Endothelial cell of umbilical vein (primary cell): Measurements from ENCODE around the gene FYCO1. TPM values are rescaled to one million over a fixed set of nuclear protein-coding genes. Genes with fewer than 3 reads are reported as not detected.

ENCODE experiments used
- BruUV-seq: library from RNA; stranded (reverse); fragments of 400-500 nt; replicated peaks from 2 replicates; lab custom pipeline; 2021; lab: Mats Ljungman, UMichigan
- CTCF ChIA-PET: fragments of 300-600, 350-600 bp; sonication (Branson Sonifier 250); formaldehyde crosslinking; loops from one replicate; lab custom pipeline; 2021; ENCODE audit warnings: antibody characterized with exemption, inconsistent platforms; lab: Charles Lee
- POLR2A ChIA-PET: fragments of 300-600, 350-600 bp; sonication (Branson Sonifier 250); formaldehyde crosslinking; loops from one replicate; lab custom pipeline; 2021; ENCODE audit warnings: antibody characterized with exemption, inconsistent platforms; lab: Charles Lee
- DNase-seq: peaks from one replicate; pipeline ENCODE4 v3.0.0-alpha.2; 2011; ENCODE audit warnings: low read depth, low spot score
- FAIRE-seq: peaks from 2 replicates; lab custom pipeline; 2011; peaks lifted over from hg19 to GRCh38; lab: Jason Lieb, UNC
- H2AFZ ChIP-seq: 2 replicates; pipeline ENCODE4 v1.6.0; 2012; ENCODE audit warnings: low read depth, low read length, control low read depth, inconsistent platforms
- H3K27ac ChIP-seq: 2 replicates; pipeline ENCODE4 v1.5.1; 2011; ENCODE audit warnings: low read depth, mild to moderate bottlenecking, control low read depth, low read length, moderate library complexity; ENCODE audit not compliant: insufficient read depth
- H3K27me3 ChIP-seq, 2 experiments: 2 replicates each; pipeline versions ENCODE4 v1.6.0 to v1.6.1; 2011; ENCODE audit warnings: low read length in 2 of 2, mixed read lengths in 1 of 2; ENCODE audit not compliant: control insufficient read depth in 2 of 2, insufficient read depth in 2 of 2
- H3K36me3 ChIP-seq, 2 experiments: 2 replicates in 1 of 2; 3 replicates in 1 of 2; pipeline ENCODE4 v1.5.1; 2011; ENCODE audit warnings: low read length in 2 of 2, mild to moderate bottlenecking in 1 of 2, moderate library complexity in 1 of 2; ENCODE audit not compliant: control insufficient read depth in 2 of 2, insufficient read depth in 2 of 2; ENCODE audit errors: extremely low read depth in 1 of 2
- H3K4me1 ChIP-seq: 3 replicates; pipeline ENCODE4 v1.5.1; 2011; ENCODE audit warnings: mild to moderate bottlenecking, low read length; ENCODE audit not compliant: control insufficient read depth, insufficient read depth; ENCODE audit errors: extremely low read depth
- H3K4me2 ChIP-seq: 2 replicates; pipeline ENCODE4 v1.6.1; 2011; ENCODE audit warnings: low read length, control low read depth, mixed read lengths; ENCODE audit not compliant: insufficient read depth
- H3K4me3 ChIP-seq, 3 experiments: fragments of 200-600 bp in 1 of 3; sonication (generic), shearing (Covaris generic) in 1 of 3; replicated peaks in 1 of 3; 2 replicates each; pipeline ENCODE4 v1.5.1; 2011 to 2016; ENCODE audit warnings: control low read depth in 3 of 3, low read length in 3 of 3, mild to moderate bottlenecking in 2 of 3, inconsistent platforms in 1 of 3, low read depth in 1 of 3, moderate library complexity in 1 of 3; ENCODE audit not compliant: insufficient read depth in 1 of 3
- H3K79me2 ChIP-seq: 2 replicates; pipeline ENCODE4 v1.6.0; 2012; ENCODE audit warnings: low read length, inconsistent platforms; ENCODE audit not compliant: control insufficient read depth, insufficient read depth
- H3K9ac ChIP-seq: replicated peaks from 2 replicates; pipeline ENCODE3; 2011; ENCODE audit warnings: low read length, control low read depth; ENCODE audit not compliant: insufficient read depth; ENCODE audit errors: extremely low read depth
- H3K9me1 ChIP-seq: replicated peaks from 3 replicates; pipeline ENCODE4 v1.6.0; 2011; ENCODE audit warnings: mild to moderate bottlenecking, low read length; ENCODE audit not compliant: control insufficient read depth, insufficient read depth; ENCODE audit errors: extremely low read depth
- H3K9me3 ChIP-seq: replicated peaks from 2 replicates; pipeline ENCODE4 v1.5.1; 2012; ENCODE audit warnings: low read length, inconsistent platforms; ENCODE audit not compliant: control insufficient read depth, insufficient read depth
- H4K20me1 ChIP-seq: replicated peaks from 2 replicates; pipeline ENCODE3; 2011; ENCODE audit warnings: mild to moderate bottlenecking, low read length; ENCODE audit not compliant: control insufficient read depth, insufficient read depth; ENCODE audit errors: extremely low read depth
- EZH2 ChIP-seq: IDR thresholded peaks from 2 replicates; pipeline ENCODE4 v1.6.1; 2012; ENCODE audit warnings: borderline replicate concordance, low read depth, mild to moderate bottlenecking, moderate library complexity, low read length, inconsistent platforms; ENCODE audit not compliant: severe bottlenecking
- FOS ChIP-seq: IDR thresholded peaks from 2 replicates; pipeline ENCODE4 v1.6.1; 2011; ENCODE audit warnings: mild to moderate bottlenecking, low read length, moderate library complexity, borderline replicate concordance; ENCODE audit not compliant: insufficient read depth
- GATA2 ChIP-seq: IDR thresholded peaks from 2 replicates; pipeline ENCODE4 v1.7.0; 2011; ENCODE audit warnings: low read depth, mild to moderate bottlenecking, moderate library complexity, mixed read lengths, low read length; ENCODE audit not compliant: insufficient read length, insufficient read depth
- JUN ChIP-seq: IDR thresholded peaks from 2 replicates; pipeline ENCODE4 v1.6.1; 2011; ENCODE audit warnings: borderline replicate concordance, low read depth; ENCODE audit not compliant: insufficient read length, insufficient read depth
- MAX ChIP-seq: IDR thresholded peaks from 2 replicates; pipeline ENCODE4 v1.6.1; 2011; ENCODE audit not compliant: insufficient read depth, insufficient read length
- MYC ChIP-seq: IDR thresholded peaks from one replicate; pipeline ENCODE4 v1.6.1; 2011; ENCODE audit warnings: mild to moderate bottlenecking, low read depth, low read length
- POLR2A ChIP-seq: IDR thresholded peaks from 2 replicates; pipeline ENCODE4 v1.6.1; 2012; ENCODE audit warnings: low read depth, mild to moderate bottlenecking, control low read depth, low read length
- POLR2AphosphoS5 ChIP-seq: IDR thresholded peaks from 2 replicates; pipeline ENCODE4 v1.6.1; 2012; ENCODE audit warnings: low read depth, mild to moderate bottlenecking, control low read depth, low read length, moderate library complexity; ENCODE audit not compliant: insufficient read depth
- dilution Hi-C: fragments of 300-500 bp; cut with MboI; formaldehyde crosslinking; loops from one replicate; pipeline ENCODE4 v1.15.0; 2019; ENCODE audit warnings: low sequenced_read_pairs; ENCODE audit not compliant: extremely low pct_ligation_motif_present
- intact Hi-C: fragments of 100-400 bp; cut with micrococcal nuclease; formaldehyde crosslinking; loops from one replicate; pipeline ENCODE4 v1.10.0; 2022
- polyA plus RNA-seq, 4 experiments: library from polyadenylated mRNA; depleted of rRNA in 3 of 4; stranded (reverse) in 3 of 4; unstranded in 1 of 4; fragments of >200 nt; gene quantifications; 2 replicates each; pipeline versions ENCODE4 v1.2.1 to v1.2.3, GENCODE V29; 2011 to 2012; ENCODE audit warnings: missing spikeins in 1 of 4
- total RNA-seq: library from RNA; stranded (reverse); gene quantifications from 2 replicates; pipeline ENCODE4 v1.2.3, GENCODE V29; 2021
- TF ChIP-seq, protein P1 (sequence below), 2 donors: IDR thresholded peaks; 1 replicate in 1 of 2; 2 replicates in 1 of 2; pipeline ENCODE4 v1.5.1; 2011; ENCODE audit warnings: low read length in 2 of 2, mild to moderate bottlenecking in 2 of 2, moderate library complexity in 2 of 2, control low read depth in 1 of 2, inconsistent platforms in 1 of 2, low read depth in 1 of 2; ENCODE audit not compliant: insufficient read depth in 1 of 2; ENCODE audit errors: extremely low read depth in 1 of 2

FYCO1 gene
- total and polyA plus RNA-seq, 2 donors (not counting 3 experiments of a cell fraction or from before 2014, with no cell fraction given): 13.9 to 20.8 TPM

GRCh38 chr3:45911511-45912226, 84.0 kb downstream of the FYCO1 start:
- POLR2A ChIA-PET: no interaction called here
- TF ChIP-seq POLR2AphosphoS5: no peak
- TF ChIP-seq JUN: no peak
- no peak for TF ChIP-seq GATA2
- TF ChIP-seq MYC: no peak
- TF ChIP-seq, protein P1, sequence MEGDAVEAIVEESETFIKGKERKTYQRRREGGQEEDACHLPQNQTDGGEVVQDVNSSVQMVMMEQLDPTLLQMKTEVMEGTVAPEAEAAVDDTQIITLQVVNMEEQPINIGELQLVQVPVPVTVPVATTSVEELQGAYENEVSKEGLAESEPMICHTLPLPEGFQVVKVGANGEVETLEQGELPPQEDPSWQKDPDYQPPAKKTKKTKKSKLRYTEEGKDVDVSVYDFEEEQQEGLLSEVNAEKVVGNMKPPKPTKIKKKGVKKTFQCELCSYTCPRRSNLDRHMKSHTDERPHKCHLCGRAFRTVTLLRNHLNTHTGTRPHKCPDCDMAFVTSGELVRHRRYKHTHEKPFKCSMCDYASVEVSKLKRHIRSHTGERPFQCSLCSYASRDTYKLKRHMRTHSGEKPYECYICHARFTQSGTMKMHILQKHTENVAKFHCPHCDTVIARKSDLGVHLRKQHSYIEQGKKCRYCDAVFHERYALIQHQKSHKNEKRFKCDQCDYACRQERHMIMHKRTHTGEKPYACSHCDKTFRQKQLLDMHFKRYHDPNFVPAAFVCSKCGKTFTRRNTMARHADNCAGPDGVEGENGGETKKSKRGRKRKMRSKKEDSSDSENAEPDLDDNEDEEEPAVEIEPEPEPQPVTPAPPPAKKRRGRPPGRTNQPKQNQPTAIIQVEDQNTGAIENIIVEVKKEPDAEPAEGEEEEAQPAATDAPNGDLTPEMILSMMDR (IDR thresholded peaks at IDR 0.05; ENCODE audit: extremely low read depth in 1 of 2, insufficient read depth in 1 of 2, low read depth in 1 of 2, low read length in 2 of 2): no peak
- TF ChIP-seq POLR2A: no peak
- no peak for TF ChIP-seq MAX
- TF ChIP-seq EZH2: no peak
- no peak for TF ChIP-seq FOS
- FAIRE-seq: no peak

More at GRCh38 chr3:45911511-45912226, 84.0 kb downstream of the FYCO1 start:
- dilution Hi-C loops: no loop called here
- H3K4me2 ChIP-seq: no peak overlapping the region
- no peak overlapping the region for H3K27ac ChIP-seq
- H3K9ac ChIP-seq: no peak overlapping the region
- H3K4me1 ChIP-seq: no peaks in the 10 kb centered on the region
- H3K79me2 ChIP-seq: no peaks in the 10 kb centered on the region
- H2AFZ ChIP-seq: no peak overlapping the region
- BruUV-seq: no TSS peak
- H3K36me3 ChIP-seq: no peaks in the 10 kb centered on the region
- no peak for DNase-seq
- intact Hi-C loops: no loop called here
- no peaks in the 10 kb centered on the region for H4K20me1 ChIP-seq
- no peaks in the 10 kb centered on the region for H3K9me1 ChIP-seq
- no peak overlapping the region for H3K4me3 ChIP-seq
- no peaks in the 10 kb centered on the region for H3K27me3 ChIP-seq
- CTCF ChIA-PET: no interaction called here
- no peaks in the 10 kb centered on the region for H3K9me3 ChIP-seq
